GM13977 (cell line): ENCODE data around the gene RAP2C.

Experiments used
- DNase-seq: peaks from one replicate; pipeline ENCODE4 v3.0.0; 2012; ENCODE audit warnings: low spot score
- in situ Hi-C: fragments of 300-500 bp; cut with MboI; formaldehyde crosslinking; loops from one replicate; pipeline ENCODE4 v1.12.0; 2022; ENCODE audit warnings: low sequenced_read_pairs, low pct_unique_long_range_greater_than_20kb, mixed read lengths, inconsistent platforms; ENCODE audit not compliant: unreplicated experiment
- TF ChIP-seq, protein P1 (sequence below): IDR thresholded peaks from 2 replicates; pipeline ENCODE4 v1.5.1; 2012; ENCODE audit warnings: mild to moderate bottlenecking, control low read depth; ENCODE audit not compliant: insufficient read depth; ENCODE audit errors: extremely low read depth, missing control alignments

Gene RAP2C

GRCh38 chrX:132191938-132192337 is 27.3 kb downstream of the RAP2C start:
- TF ChIP-seq, protein P1, sequence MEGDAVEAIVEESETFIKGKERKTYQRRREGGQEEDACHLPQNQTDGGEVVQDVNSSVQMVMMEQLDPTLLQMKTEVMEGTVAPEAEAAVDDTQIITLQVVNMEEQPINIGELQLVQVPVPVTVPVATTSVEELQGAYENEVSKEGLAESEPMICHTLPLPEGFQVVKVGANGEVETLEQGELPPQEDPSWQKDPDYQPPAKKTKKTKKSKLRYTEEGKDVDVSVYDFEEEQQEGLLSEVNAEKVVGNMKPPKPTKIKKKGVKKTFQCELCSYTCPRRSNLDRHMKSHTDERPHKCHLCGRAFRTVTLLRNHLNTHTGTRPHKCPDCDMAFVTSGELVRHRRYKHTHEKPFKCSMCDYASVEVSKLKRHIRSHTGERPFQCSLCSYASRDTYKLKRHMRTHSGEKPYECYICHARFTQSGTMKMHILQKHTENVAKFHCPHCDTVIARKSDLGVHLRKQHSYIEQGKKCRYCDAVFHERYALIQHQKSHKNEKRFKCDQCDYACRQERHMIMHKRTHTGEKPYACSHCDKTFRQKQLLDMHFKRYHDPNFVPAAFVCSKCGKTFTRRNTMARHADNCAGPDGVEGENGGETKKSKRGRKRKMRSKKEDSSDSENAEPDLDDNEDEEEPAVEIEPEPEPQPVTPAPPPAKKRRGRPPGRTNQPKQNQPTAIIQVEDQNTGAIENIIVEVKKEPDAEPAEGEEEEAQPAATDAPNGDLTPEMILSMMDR = no peak
- in situ Hi-C loops = no loop called here

DNA sequence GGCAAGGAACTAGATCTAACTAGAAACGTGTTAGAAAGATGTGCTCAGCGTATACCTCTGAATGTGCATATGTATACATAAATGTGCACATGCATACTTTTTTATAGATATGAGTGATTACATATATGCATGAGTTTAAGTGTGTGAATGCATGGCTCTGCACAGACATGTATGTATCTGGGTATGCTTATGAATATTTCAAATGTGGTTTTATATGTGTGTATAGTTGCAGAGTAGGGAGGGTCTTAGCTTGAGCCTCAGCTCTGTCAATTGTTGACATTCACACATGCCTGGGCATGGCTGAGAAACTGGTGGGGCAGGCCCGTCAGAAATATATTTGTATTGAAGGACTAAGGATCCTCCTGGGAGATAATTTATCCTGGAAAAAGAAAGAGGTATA is 31.1 kb downstream of the RAP2C start:
- DNase-seq = no peak
- TF ChIP-seq, protein P1 = no peak
- in situ Hi-C loops = no loop called here

More at GRCh38 chrX:132191938-132192337, 27.3 kb downstream of the RAP2C start:
- DNase-seq = no peak

GRCh38 chrX:132187451-132187850 is 31.8 kb downstream of the RAP2C start:
- DNase-seq = no peak
- in situ Hi-C loops = no loop called here
- TF ChIP-seq, protein P1 = no peak

DNA sequence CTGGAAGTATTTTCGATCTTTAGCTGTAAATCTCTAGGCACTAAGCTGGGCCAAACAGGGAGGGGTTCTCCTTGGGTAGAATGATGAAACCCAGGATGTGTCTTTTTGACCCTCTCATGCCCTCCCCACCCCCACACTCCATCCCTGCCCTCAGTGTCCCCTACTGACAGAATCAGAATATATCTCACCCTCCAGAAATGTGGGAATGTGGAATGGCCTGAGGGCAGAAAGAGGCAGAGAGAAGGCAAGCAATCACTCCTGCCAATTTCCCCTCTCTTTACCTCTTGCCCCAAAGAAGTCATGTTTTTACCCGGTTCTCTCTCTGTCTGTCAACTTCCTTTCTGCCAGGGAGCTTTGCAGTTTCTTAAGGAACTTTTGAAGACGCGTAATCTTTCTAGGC is 34.4 kb downstream of the RAP2C start:
- in situ Hi-C loops = no loop called here
- TF ChIP-seq, protein P1 = no peak
- no peak for DNase-seq

DNA sequence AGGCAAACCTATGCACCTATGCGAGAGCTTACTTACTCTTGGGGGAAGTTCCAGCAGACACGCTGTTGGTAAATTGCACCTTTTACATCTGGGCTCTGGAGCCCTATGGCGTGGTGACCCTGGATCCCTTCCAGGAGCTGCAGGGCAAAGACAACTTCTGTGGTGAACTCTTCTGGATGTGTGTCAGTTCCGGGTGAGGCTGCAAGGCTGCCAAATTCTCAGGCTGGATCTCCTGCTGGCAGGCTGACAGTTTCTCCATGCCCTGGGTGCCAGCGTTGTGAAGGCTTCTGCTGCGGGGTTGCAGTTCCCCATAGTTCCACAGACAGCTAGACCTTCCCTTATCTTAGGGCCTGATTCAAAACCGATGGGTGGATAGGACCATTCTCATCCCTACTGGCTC is 37.9 kb downstream of the RAP2C start:
- in situ Hi-C loops = no loop called here
- no peak for DNase-seq
- TF ChIP-seq, protein P1 = no peak

- TF ChIP-seq, protein P1 = no peak
- in situ Hi-C loops = no loop called here
- no peak for DNase-seq
Observed at GRCh38 chrX:132180929-132181328, 38.3 kb downstream of the RAP2C start.

- in situ Hi-C loops = no loop called here
- TF ChIP-seq, protein P1 = no peak
- DNase-seq = no peak
Observed at GRCh38 chrX:132173647-132174046, 45.6 kb downstream of the RAP2C start.
